ENCODE results near the gene INPP5E.
A peak's percentile ranks its signal among the peaks of the same experiment; 100 is the strongest.

Gene INPP5E

DNA sequence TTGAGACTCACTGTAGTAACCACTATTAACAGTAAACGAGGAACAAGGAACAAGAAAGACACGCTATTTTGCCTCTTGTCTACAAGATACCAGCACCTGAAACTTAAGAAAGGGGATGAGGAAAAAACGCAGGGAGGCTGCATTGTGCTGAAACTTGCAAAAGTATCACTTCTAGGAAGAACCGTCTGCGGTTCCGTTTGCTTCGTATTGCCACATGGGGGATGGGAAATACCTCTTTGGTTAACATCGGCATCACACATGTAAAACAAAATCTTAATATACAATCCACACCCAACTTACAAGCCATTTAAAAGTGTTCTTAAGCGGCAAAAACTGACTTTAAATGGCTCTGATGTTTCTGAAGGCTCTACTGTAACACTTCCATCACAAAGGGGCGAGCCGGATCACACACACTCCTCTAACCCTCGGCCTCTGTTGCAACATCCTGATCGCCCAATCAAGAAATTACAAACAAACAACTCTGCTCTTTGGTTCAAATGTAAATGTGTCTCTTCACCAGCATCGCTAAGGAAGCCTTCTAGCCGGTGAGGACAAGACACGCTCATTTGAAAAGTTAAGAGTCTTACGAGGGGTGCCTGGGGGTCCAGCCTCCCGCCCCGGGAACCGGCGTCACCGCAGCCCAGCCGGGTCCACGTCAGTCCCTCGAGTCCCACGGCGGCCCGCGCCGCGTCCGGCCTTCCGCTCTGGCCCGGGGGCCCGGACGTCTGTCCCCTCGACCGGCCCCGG lies 42.6 kb upstream of the INPP5E start:
- Histone ChIP-seq H3K4me1 (ENCODE audit: control insufficient read depth, insufficient read depth, low read length) (peaks cover 9% of the 10 kb centered on the region), H3K27ac (ENCODE audit: low read depth, low read length) (peak overlapping the region; percentile 92), H3K4me3 (ENCODE audit: low read length) (peak overlapping the region; percentile 75), H3K36me3 (ENCODE audit: control insufficient read depth, insufficient read depth, low read length) (peaks cover 3% of the 10 kb centered on the region), H3K9ac (ENCODE audit: low read length) (peak overlapping the region; percentile 80), H3K27me3 (ENCODE audit: control insufficient read depth, insufficient read depth, low read length) (no peaks in the 10 kb centered on the region)

DNA sequence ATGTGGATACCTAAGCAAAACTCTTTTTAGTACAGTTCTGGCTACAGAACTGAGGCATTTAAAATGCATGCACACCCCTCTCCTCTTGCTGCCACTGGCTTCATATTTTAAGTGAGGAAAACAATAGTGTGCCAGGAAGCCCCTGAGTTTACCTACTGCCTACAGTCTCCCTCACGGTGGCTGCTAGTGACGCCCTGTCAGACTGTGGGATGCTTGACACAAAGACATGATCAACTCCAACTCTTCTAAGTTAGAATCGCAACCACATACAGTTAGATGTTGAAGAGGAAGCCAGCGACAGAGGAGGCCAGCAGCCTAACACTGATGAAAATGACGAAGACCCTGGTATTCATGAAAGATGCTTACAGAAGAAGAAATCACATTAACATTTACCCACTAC lies 41.9 kb upstream of the INPP5E start:
- peaks cover 9% of the 10 kb centered on the region for H3K4me1 ChIP-seq (ENCODE audit: control insufficient read depth, insufficient read depth, low read length)
- H3K9ac ChIP-seq (ENCODE audit: low read length): no peak overlapping the region
- no peaks in the 10 kb centered on the region for H3K27me3 ChIP-seq (ENCODE audit: control insufficient read depth, insufficient read depth, low read length)
- H3K36me3 ChIP-seq (ENCODE audit: control insufficient read depth, insufficient read depth, low read length): peaks cover 9% of the 10 kb centered on the region
- H3K4me3 ChIP-seq (ENCODE audit: low read length): peak overlapping the region; percentile 75
- H3K27ac ChIP-seq (ENCODE audit: low read depth, low read length): peak overlapping the region; percentile 92

GRCh38 chr9:136476369-136477150 lies 36.9 kb upstream of the INPP5E start:
- H3K36me3 ChIP-seq (ENCODE audit: control insufficient read depth, insufficient read depth, low read length): peaks cover 39% of the 10 kb centered on the region

DNA sequence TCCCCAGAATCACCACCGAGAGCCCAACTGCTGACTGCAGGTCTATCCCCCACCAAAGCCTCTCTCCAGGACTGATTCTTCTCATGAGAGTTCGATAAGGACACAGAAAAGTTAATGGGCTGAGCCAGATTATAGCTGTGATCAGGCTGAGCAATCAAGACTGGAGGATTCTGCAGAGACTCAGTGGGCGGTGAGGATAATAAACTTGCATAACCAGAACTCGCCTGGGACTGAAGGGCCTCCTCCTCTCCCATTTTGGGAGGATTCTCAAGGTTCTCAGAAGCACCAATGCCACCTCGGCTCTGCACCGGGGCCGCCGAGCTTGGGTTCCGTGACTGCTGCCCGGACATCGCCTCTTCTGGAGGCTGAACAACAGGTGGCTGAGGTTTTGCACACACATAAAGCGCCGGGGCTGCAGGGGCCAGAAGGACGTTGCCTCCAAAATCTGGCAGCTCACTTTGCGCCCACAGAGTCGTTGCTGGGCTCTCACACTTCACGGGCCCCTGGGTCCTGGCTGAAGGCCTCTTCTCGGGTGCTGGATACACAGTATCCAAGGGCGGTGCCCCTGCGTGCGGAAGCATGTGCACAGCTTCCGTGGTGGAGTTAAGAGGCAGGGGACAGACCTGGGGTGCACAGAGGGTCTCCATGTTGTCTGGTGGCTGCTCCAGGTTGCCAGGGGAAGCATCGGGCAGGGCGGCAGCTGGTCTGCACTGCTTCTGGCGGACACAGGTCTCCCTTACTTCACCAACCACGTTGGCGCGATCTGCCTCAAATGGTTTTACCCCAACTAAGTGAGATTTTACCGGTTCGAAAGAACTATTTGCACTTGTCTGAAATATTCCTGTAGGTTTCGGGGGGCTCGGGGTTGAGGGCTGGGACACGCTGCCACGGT lies 35.6 kb upstream of the INPP5E start:
- Histone ChIP-seq H3K4me1 (ENCODE audit: control insufficient read depth, insufficient read depth, low read length) (no peaks in the 10 kb centered on the region), H3K9ac (ENCODE audit: low read length) (no peak overlapping the region), H3K27ac (ENCODE audit: low read depth, low read length) (no peak overlapping the region), H3K27me3 (ENCODE audit: control insufficient read depth, insufficient read depth, low read length) (no peaks in the 10 kb centered on the region), H3K36me3 (ENCODE audit: control insufficient read depth, insufficient read depth, low read length) (peaks cover 47% of the 10 kb centered on the region), H3K4me3 (ENCODE audit: low read length) (no peak overlapping the region)

More at GRCh38 chr9:136476369-136477150, 36.9 kb upstream of the INPP5E start:
- no peak overlapping the region for H3K4me3 ChIP-seq (ENCODE audit: low read length)
- H3K9ac ChIP-seq (ENCODE audit: low read length): no peak overlapping the region
- peaks cover 2% of the 10 kb centered on the region for H3K4me1 ChIP-seq (ENCODE audit: control insufficient read depth, insufficient read depth, low read length)
- no peaks in the 10 kb centered on the region for H3K27me3 ChIP-seq (ENCODE audit: control insufficient read depth, insufficient read depth, low read length)
- no peak overlapping the region for H3K27ac ChIP-seq (ENCODE audit: low read depth, low read length)

GRCh38 chr9:136474021-136474640 lies 34.5 kb upstream of the INPP5E start:
- H3K27me3 ChIP-seq (ENCODE audit: control insufficient read depth, insufficient read depth, low read length): no peaks in the 10 kb centered on the region
- no peaks in the 10 kb centered on the region for H3K4me1 ChIP-seq (ENCODE audit: control insufficient read depth, insufficient read depth, low read length)
- peaks cover 52% of the 10 kb centered on the region for H3K36me3 ChIP-seq (ENCODE audit: control insufficient read depth, insufficient read depth, low read length)
- H3K27ac ChIP-seq (ENCODE audit: low read depth, low read length): no peak overlapping the region
- H3K9ac ChIP-seq (ENCODE audit: low read length): no peak overlapping the region
- no peak overlapping the region for H3K4me3 ChIP-seq (ENCODE audit: low read length)

DNA sequence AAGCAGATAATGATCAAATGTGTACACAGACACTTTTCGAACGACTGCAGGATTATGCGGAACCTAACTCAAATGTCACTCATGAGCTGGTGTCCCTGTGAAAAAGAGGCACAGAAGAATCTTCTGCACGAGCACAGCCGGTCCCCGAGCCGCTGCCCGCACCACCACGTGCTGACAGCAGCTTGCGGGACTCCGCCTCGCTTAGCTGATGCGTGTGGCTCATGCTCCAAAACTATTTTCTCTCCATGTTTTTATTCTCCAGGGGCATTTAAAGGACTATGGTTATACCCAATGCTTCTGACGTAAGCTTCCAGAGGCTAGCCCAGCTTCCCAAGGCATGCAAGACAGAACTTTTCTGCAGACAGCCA lies 33.7 kb upstream of the INPP5E start:
- Histone ChIP-seq H3K4me1 (ENCODE audit: control insufficient read depth, insufficient read depth, low read length) (no peaks in the 10 kb centered on the region), H3K27ac (ENCODE audit: low read depth, low read length) (no peak overlapping the region), H3K9ac (ENCODE audit: low read length) (no peak overlapping the region), H3K4me3 (ENCODE audit: low read length) (no peak overlapping the region), H3K36me3 (ENCODE audit: control insufficient read depth, insufficient read depth, low read length) (peaks cover 53% of the 10 kb centered on the region), H3K27me3 (ENCODE audit: control insufficient read depth, insufficient read depth, low read length) (no peaks in the 10 kb centered on the region)

DNA sequence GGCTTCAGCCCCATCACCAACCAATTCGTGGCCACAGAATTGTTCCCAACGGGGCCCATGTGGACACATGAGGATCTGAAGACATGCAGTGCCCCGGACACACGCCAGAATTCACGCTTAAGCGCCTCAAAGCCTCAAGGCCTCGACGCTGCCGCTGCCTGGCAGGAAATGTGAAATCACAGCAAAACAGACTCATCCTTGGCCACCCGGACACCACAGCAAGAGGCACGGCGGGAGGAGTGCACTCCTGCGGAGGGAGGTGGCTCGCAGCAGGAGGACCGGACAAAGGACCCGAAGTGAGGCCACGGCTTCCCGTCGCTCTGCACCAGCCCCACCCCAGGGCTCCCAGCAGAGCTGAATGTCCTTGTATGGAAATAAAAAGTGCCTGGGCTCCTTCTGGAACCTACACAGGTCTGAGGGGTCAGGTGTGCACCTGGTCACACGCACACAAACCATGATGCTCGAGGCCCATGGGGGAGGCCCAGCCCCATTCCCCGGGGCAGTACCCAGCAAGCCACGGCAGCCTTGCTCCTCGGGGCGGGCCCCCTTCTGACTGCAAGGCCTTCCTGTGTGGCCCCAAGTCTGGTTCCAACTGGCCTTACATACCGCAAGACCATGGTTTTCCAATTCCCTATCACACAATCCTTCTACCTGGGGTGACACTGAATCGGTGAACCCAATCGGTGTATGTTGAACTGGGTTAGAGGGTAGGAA lies 33.2 kb upstream of the INPP5E start:
- H3K27me3 ChIP-seq (ENCODE audit: control insufficient read depth, insufficient read depth, low read length): no peaks in the 10 kb centered on the region
- H3K4me1 ChIP-seq (ENCODE audit: control insufficient read depth, insufficient read depth, low read length): no peaks in the 10 kb centered on the region
- no peak overlapping the region for H3K27ac ChIP-seq (ENCODE audit: low read depth, low read length)
- H3K36me3 ChIP-seq (ENCODE audit: control insufficient read depth, insufficient read depth, low read length): peaks cover 55% of the 10 kb centered on the region
- no peak overlapping the region for H3K9ac ChIP-seq (ENCODE audit: low read length)
- no peak overlapping the region for H3K4me3 ChIP-seq (ENCODE audit: low read length)

DNA sequence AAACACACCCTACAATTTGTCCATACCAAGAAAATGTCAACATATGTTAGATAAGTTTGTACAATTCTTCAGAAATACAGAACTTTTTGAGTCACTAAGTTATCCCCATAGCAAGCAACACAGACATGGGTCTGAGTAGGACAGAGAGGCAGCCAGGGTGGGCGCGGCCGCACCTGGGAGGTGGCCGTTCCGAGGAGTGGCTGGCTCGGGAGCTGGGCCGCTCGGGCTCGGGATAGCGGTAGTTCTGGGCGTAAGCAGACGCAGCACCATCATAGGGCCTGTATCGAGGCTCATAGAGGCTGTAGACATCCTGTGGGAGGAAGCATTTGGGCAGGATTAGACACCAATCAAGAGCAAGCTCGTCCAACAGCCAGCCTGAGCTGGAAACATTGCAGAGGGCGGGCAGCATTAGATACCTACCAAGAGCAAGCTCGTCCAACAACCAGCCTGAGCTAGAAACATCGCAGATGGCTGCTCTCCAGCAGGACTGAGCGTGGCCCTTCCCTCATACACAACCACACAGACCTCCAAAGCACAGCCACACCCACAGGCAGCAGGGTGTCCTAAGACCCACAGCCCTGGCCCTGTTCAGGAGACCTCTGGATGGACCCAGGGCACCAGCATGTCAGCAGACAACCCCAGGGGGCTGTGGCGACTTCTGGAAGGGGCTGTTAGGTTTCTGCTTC lies 32.3 kb upstream of the INPP5E start:
- H3K4me1 ChIP-seq (ENCODE audit: control insufficient read depth, insufficient read depth, low read length): no peaks in the 10 kb centered on the region
- no peak overlapping the region for H3K4me3 ChIP-seq (ENCODE audit: low read length)
- no peaks in the 10 kb centered on the region for H3K27me3 ChIP-seq (ENCODE audit: control insufficient read depth, insufficient read depth, low read length)
- H3K9ac ChIP-seq (ENCODE audit: low read length): no peak overlapping the region
- H3K36me3 ChIP-seq (ENCODE audit: control insufficient read depth, insufficient read depth, low read length): peaks cover 50% of the 10 kb centered on the region
- no peak overlapping the region for H3K27ac ChIP-seq (ENCODE audit: low read depth, low read length)

- H3K4me3 ChIP-seq (ENCODE audit: low read length): no peak overlapping the region
- H3K27me3 ChIP-seq (ENCODE audit: control insufficient read depth, insufficient read depth, low read length): no peaks in the 10 kb centered on the region
- no peak overlapping the region for H3K27ac ChIP-seq (ENCODE audit: low read depth, low read length)
- no peak overlapping the region for H3K9ac ChIP-seq (ENCODE audit: low read length)
- H3K4me1 ChIP-seq (ENCODE audit: control insufficient read depth, insufficient read depth, low read length): no peaks in the 10 kb centered on the region
- H3K36me3 ChIP-seq (ENCODE audit: control insufficient read depth, insufficient read depth, low read length): peaks cover 47% of the 10 kb centered on the region
Measured at GRCh38 chr9:136470792-136471469, 31.3 kb upstream of the INPP5E start.

DNA sequence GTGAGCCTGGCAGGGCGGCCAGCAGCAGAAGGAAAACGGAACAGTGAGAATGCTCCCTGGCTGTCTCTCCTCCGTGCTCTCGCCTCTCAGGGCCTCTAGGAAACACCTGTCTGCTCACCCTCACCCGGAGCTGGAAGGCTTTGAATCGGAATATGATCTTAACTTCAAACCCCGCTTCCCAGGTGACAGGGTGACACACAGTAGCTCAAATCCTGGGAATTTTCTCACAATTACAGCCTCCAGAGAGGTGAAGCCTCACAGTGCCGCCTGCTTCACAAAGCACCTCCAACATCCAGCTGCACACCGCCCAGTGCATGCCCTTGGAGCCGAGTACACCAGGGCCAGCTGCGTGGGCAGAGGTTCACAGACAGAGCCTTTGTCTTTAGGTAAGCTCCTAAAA lies 30.7 kb upstream of the INPP5E start:
- no peaks in the 10 kb centered on the region for H3K27me3 ChIP-seq (ENCODE audit: control insufficient read depth, insufficient read depth, low read length)
- H3K4me3 ChIP-seq (ENCODE audit: low read length): no peak overlapping the region
- H3K36me3 ChIP-seq (ENCODE audit: control insufficient read depth, insufficient read depth, low read length): peaks cover 47% of the 10 kb centered on the region
- H3K9ac ChIP-seq (ENCODE audit: low read length): no peak overlapping the region
- H3K4me1 ChIP-seq (ENCODE audit: control insufficient read depth, insufficient read depth, low read length): no peaks in the 10 kb centered on the region
- H3K27ac ChIP-seq (ENCODE audit: low read depth, low read length): no peak overlapping the region

DNA sequence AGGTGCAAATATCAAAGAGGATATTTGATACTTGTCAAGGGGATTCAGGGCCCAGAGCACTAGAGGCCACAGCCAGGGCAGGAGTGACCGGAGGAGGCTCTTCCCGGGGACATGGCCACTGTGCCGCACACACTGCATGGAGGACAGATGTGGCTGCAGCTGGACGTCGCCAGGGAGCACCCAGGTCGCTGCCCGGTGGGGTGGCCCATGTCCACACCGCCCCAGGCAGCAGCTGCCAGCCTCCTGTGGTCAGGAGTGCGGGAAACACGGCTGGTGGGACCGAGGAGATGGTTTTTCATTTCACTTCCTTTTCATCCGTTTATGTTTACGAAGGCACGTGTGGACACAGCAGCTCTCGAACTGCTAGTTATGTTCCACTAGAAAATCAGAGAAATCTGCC lies 28.1 kb upstream of the INPP5E start:
- Histone ChIP-seq H3K4me3 (ENCODE audit: low read length) (no peak overlapping the region), H3K27ac (ENCODE audit: low read depth, low read length) (no peak overlapping the region), H3K9ac (ENCODE audit: low read length) (no peak overlapping the region), H3K4me1 (ENCODE audit: control insufficient read depth, insufficient read depth, low read length) (no peaks in the 10 kb centered on the region), H3K27me3 (ENCODE audit: control insufficient read depth, insufficient read depth, low read length) (no peaks in the 10 kb centered on the region), H3K36me3 (ENCODE audit: control insufficient read depth, insufficient read depth, low read length) (peaks cover 47% of the 10 kb centered on the region)

Measured in rectal smooth muscle tissue (tissue), 1 donor.